ENCODE measurements around the gene ODAM.

ODAM gene

GRCh38 chr4:70158576-70158975, 36.9 kb upstream of the ODAM start:
- no peaks in the 10 kb centered on the region for H3K27me3 ChIP-seq (ENCODE audit: control insufficient read depth in 3 of 3, insufficient read depth in 3 of 3, low read depth in 1 of 3, low read length in 3 of 3)
- H3K4me3 ChIP-seq (ENCODE audit: low read length in 2 of 2), result no peak overlapping the region
- H3K4me2 ChIP-seq (ENCODE audit: insufficient read depth, low read length, poor library complexity, severe bottlenecking), result no peak overlapping the region
- no peaks in the 10 kb centered on the region for H3K36me3 ChIP-seq (replicated peaks in 1 of 2; ENCODE audit: control insufficient read depth in 2 of 2, insufficient read depth in 2 of 2, low read length in 2 of 2)
- no peaks in the 10 kb centered on the region for H3K79me1 ChIP-seq (ENCODE audit: low read depth, low read length)
- no peak overlapping the region for H3K27ac ChIP-seq (replicated peaks; ENCODE audit: low read length)
- no peak overlapping the region for H3K9ac ChIP-seq (ENCODE audit: low read depth, low read length, poor library complexity)
- H3K4ac ChIP-seq (ENCODE audit: low read length), result no peak overlapping the region
- H3K4me1 ChIP-seq (ENCODE audit: control insufficient read depth in 2 of 2, insufficient read depth in 1 of 2, low read depth in 1 of 2, low read length in 2 of 2), result no peaks in the 10 kb centered on the region
- no peak for DNase-seq (ENCODE audit: low spot score)
- no peak overlapping the region for H4K91ac ChIP-seq (ENCODE audit: low read depth, low read length, poor library complexity)
- H2BK120ac ChIP-seq (ENCODE audit: low read depth, low read length), result no peak overlapping the region
- peak overlapping the region; percentile 71 for H3K14ac ChIP-seq (ENCODE audit: low read length)
- H2BK15ac ChIP-seq (ENCODE audit: low read length), result no peak overlapping the region
- no peak overlapping the region for H2BK5ac ChIP-seq (ENCODE audit: low read length)
- H2BK12ac ChIP-seq (ENCODE audit: low read length), result no peak overlapping the region
- no peak overlapping the region for H2AFZ ChIP-seq (ENCODE audit: low read length)
- no peak overlapping the region for H2AK5ac ChIP-seq (ENCODE audit: low read depth, low read length)
- no peak overlapping the region for H4K8ac ChIP-seq (ENCODE audit: low read depth, low read length)
- H3K9me3 ChIP-seq (replicated peaks in 1 of 2; ENCODE audit: control insufficient read depth in 2 of 2, insufficient read depth in 1 of 2, low read depth in 1 of 2, low read length in 2 of 2), result no peaks in the 10 kb centered on the region
- WGBS, 2 donors (ENCODE audit: extremely low coverage in 2 of 2, insufficient read length in 2 of 2, insufficient replicate concordance in 1 of 2), result no CpG with 5 or more reads among the region's 2 CpGs
- no peak overlapping the region for H3K23ac ChIP-seq (ENCODE audit: low read depth, low read length, poor library complexity)
- H3K18ac ChIP-seq (ENCODE audit: low read length), result no peak overlapping the region

- no CpG with 5 or more reads among the region's 5 CpGs for WGBS, 2 donors (ENCODE audit: extremely low coverage in 2 of 2, insufficient read length in 2 of 2, insufficient replicate concordance in 1 of 2)
- no peak overlapping the region for H2BK120ac ChIP-seq (ENCODE audit: low read depth, low read length)
- H3K4me2 ChIP-seq (ENCODE audit: insufficient read depth, low read length, poor library complexity, severe bottlenecking), result no peak overlapping the region
- no peak overlapping the region for H3K9ac ChIP-seq (ENCODE audit: low read depth, low read length, poor library complexity)
- no peak overlapping the region for H2BK5ac ChIP-seq (ENCODE audit: low read length)
- no peaks in the 10 kb centered on the region for H3K36me3 ChIP-seq (replicated peaks in 1 of 2; ENCODE audit: control insufficient read depth in 2 of 2, insufficient read depth in 2 of 2, low read length in 2 of 2)
- DNase-seq (ENCODE audit: low spot score), result no peak
- H3K9me3 ChIP-seq (replicated peaks in 1 of 2; ENCODE audit: control insufficient read depth in 2 of 2, insufficient read depth in 1 of 2, low read depth in 1 of 2, low read length in 2 of 2), result no peaks in the 10 kb centered on the region
- no peak overlapping the region for H2BK12ac ChIP-seq (ENCODE audit: low read length)
- H3K27ac ChIP-seq (replicated peaks; ENCODE audit: low read length), result no peak overlapping the region
- H2BK15ac ChIP-seq (ENCODE audit: low read length), result no peak overlapping the region
- H3K23ac ChIP-seq (ENCODE audit: low read depth, low read length, poor library complexity), result no peak overlapping the region
- no peaks in the 10 kb centered on the region for H3K79me1 ChIP-seq (ENCODE audit: low read depth, low read length)
- H3K18ac ChIP-seq (ENCODE audit: low read length), result no peak overlapping the region
- H4K8ac ChIP-seq (ENCODE audit: low read depth, low read length), result no peak overlapping the region
- H3K14ac ChIP-seq (ENCODE audit: low read length), result no peak overlapping the region
- no peak overlapping the region for H2AK5ac ChIP-seq (ENCODE audit: low read depth, low read length)
- no peak overlapping the region for H2AFZ ChIP-seq (ENCODE audit: low read length)
- H3K4ac ChIP-seq (ENCODE audit: low read length), result no peak overlapping the region
- no peak overlapping the region for H4K91ac ChIP-seq (ENCODE audit: low read depth, low read length, poor library complexity)
- H3K27me3 ChIP-seq (ENCODE audit: control insufficient read depth in 3 of 3, insufficient read depth in 3 of 3, low read depth in 1 of 3, low read length in 3 of 3), result no peaks in the 10 kb centered on the region
- no peaks in the 10 kb centered on the region for H3K4me1 ChIP-seq (ENCODE audit: control insufficient read depth in 2 of 2, insufficient read depth in 1 of 2, low read depth in 1 of 2, low read length in 2 of 2)
- H3K4me3 ChIP-seq (ENCODE audit: low read length in 2 of 2), result no peak overlapping the region
Measured at GRCh38 chr4:70177090-70177489, 18.4 kb upstream of the ODAM start.

- DNase-seq (ENCODE audit: low spot score), result no peak
- H3K4ac ChIP-seq (ENCODE audit: low read length), result no peak overlapping the region
- no peaks in the 10 kb centered on the region for H3K27me3 ChIP-seq (ENCODE audit: control insufficient read depth in 3 of 3, insufficient read depth in 3 of 3, low read depth in 1 of 3, low read length in 3 of 3)
- no peak overlapping the region for H3K18ac ChIP-seq (ENCODE audit: low read length)
- H3K4me3 ChIP-seq (ENCODE audit: low read length in 2 of 2), result no peak overlapping the region
- no peak overlapping the region for H4K91ac ChIP-seq (ENCODE audit: low read depth, low read length, poor library complexity)
- H3K27ac ChIP-seq (replicated peaks; ENCODE audit: low read length), result no peak overlapping the region
- H3K4me1 ChIP-seq (ENCODE audit: control insufficient read depth in 2 of 2, insufficient read depth in 1 of 2, low read depth in 1 of 2, low read length in 2 of 2), result no peaks in the 10 kb centered on the region
- no peak overlapping the region for H2BK5ac ChIP-seq (ENCODE audit: low read length)
- no peak overlapping the region for H2BK120ac ChIP-seq (ENCODE audit: low read depth, low read length)
- no peaks in the 10 kb centered on the region for H3K9me3 ChIP-seq (replicated peaks in 1 of 2; ENCODE audit: control insufficient read depth in 2 of 2, insufficient read depth in 1 of 2, low read depth in 1 of 2, low read length in 2 of 2)
- no peaks in the 10 kb centered on the region for H3K79me1 ChIP-seq (ENCODE audit: low read depth, low read length)
- H4K8ac ChIP-seq (ENCODE audit: low read depth, low read length), result no peak overlapping the region
- WGBS, 2 donors (ENCODE audit: extremely low coverage in 2 of 2, insufficient read length in 2 of 2, insufficient replicate concordance in 1 of 2), result 94% methylated on average over 1 of the region's 5 CpGs; no CpG with 5 or more reads in 1 of the 2 donors
- H2AK5ac ChIP-seq (ENCODE audit: low read depth, low read length), result no peak overlapping the region
- no peak overlapping the region for H3K4me2 ChIP-seq (ENCODE audit: insufficient read depth, low read length, poor library complexity, severe bottlenecking)
- no peak overlapping the region for H3K9ac ChIP-seq (ENCODE audit: low read depth, low read length, poor library complexity)
- H3K36me3 ChIP-seq (replicated peaks in 1 of 2; ENCODE audit: control insufficient read depth in 2 of 2, insufficient read depth in 2 of 2, low read length in 2 of 2), result no peaks in the 10 kb centered on the region
- H2BK15ac ChIP-seq (ENCODE audit: low read length), result no peak overlapping the region
- no peak overlapping the region for H2AFZ ChIP-seq (ENCODE audit: low read length)
- no peak overlapping the region for H2BK12ac ChIP-seq (ENCODE audit: low read length)
- no peak overlapping the region for H3K14ac ChIP-seq (ENCODE audit: low read length)
- H3K23ac ChIP-seq (ENCODE audit: low read depth, low read length, poor library complexity), result no peak overlapping the region
Measured at GRCh38 chr4:70178075-70178660, 17.4 kb upstream of the ODAM start.

GRCh38 chr4:70179811-70180210, 15.7 kb upstream of the ODAM start:
- no peaks in the 10 kb centered on the region for H3K9me3 ChIP-seq (replicated peaks in 1 of 2; ENCODE audit: control insufficient read depth in 2 of 2, insufficient read depth in 1 of 2, low read depth in 1 of 2, low read length in 2 of 2)
- no peaks in the 10 kb centered on the region for H3K4me1 ChIP-seq (ENCODE audit: control insufficient read depth in 2 of 2, insufficient read depth in 1 of 2, low read depth in 1 of 2, low read length in 2 of 2)
- H2BK15ac ChIP-seq (ENCODE audit: low read length), result no peak overlapping the region
- H4K91ac ChIP-seq (ENCODE audit: low read depth, low read length, poor library complexity), result no peak overlapping the region
- H2AK5ac ChIP-seq (ENCODE audit: low read depth, low read length), result no peak overlapping the region
- no peak overlapping the region for H4K8ac ChIP-seq (ENCODE audit: low read depth, low read length)
- H3K79me1 ChIP-seq (ENCODE audit: low read depth, low read length), result no peaks in the 10 kb centered on the region
- DNase-seq (ENCODE audit: low spot score), result no peak
- H2BK12ac ChIP-seq (ENCODE audit: low read length), result no peak overlapping the region
- no peak overlapping the region for H3K4me3 ChIP-seq (ENCODE audit: low read length in 2 of 2)
- H2BK120ac ChIP-seq (ENCODE audit: low read depth, low read length), result no peak overlapping the region
- no CpG with 5 or more reads among the region's 2 CpGs for WGBS, 2 donors (ENCODE audit: extremely low coverage in 2 of 2, insufficient read length in 2 of 2, insufficient replicate concordance in 1 of 2)
- H2BK5ac ChIP-seq (ENCODE audit: low read length), result no peak overlapping the region
- H2AFZ ChIP-seq (ENCODE audit: low read length), result no peak overlapping the region
- H3K18ac ChIP-seq (ENCODE audit: low read length), result no peak overlapping the region
- no peak overlapping the region for H3K23ac ChIP-seq (ENCODE audit: low read depth, low read length, poor library complexity)
- H3K4me2 ChIP-seq (ENCODE audit: insufficient read depth, low read length, poor library complexity, severe bottlenecking), result no peak overlapping the region
- H3K4ac ChIP-seq (ENCODE audit: low read length), result no peak overlapping the region
- no peaks in the 10 kb centered on the region for H3K36me3 ChIP-seq (replicated peaks in 1 of 2; ENCODE audit: control insufficient read depth in 2 of 2, insufficient read depth in 2 of 2, low read length in 2 of 2)
- H3K27me3 ChIP-seq (ENCODE audit: control insufficient read depth in 3 of 3, insufficient read depth in 3 of 3, low read depth in 1 of 3, low read length in 3 of 3), result no peaks in the 10 kb centered on the region
- no peak overlapping the region for H3K9ac ChIP-seq (ENCODE audit: low read depth, low read length, poor library complexity)
- H3K27ac ChIP-seq (replicated peaks; ENCODE audit: low read length), result no peak overlapping the region
- no peak overlapping the region for H3K14ac ChIP-seq (ENCODE audit: low read length)
